HG03025 (cell line): ENCODE measurements around the gene IGF2R.

Experiments used
- ATAC-seq: cut with Tn5 transposase; IDR thresholded peaks from one replicate; pipeline ENCODE4 v1.9.1; 2021; ENCODE audit warnings: mild to moderate bottlenecking, moderate library complexity; ENCODE audit not compliant: unreplicated experiment, low FRiP score

Gene IGF2R

GRCh38 chr6:160147146-160147536, 178.3 kb downstream of the IGF2R start:
- no peak for ATAC-seq

- no peak for ATAC-seq
These were observed 185.6 kb downstream of the IGF2R start for GRCh38 chr6:160154471-160154870.

GRCh38 chr6:160156842-160157241, 188.0 kb downstream of the IGF2R start:
- no peak for ATAC-seq

GRCh38 chr6:160160450-160160849, 191.6 kb downstream of the IGF2R start:
- no peak for ATAC-seq
